Heart right ventricle (tissue), 16 donors: ENCODE measurements around the gene CAMK1D. TPM values are rescaled to one million over a fixed set of nuclear protein-coding genes. Genes with fewer than 3 reads are reported as not detected.

ENCODE experiments used
- ATAC-seq, 8 donors: fragments of 200-7000 bp; cut with Tn5 transposase; one replicate each; pipeline ENCODE4 v1.9.1; 2020; ENCODE audit warnings: mild to moderate bottlenecking in 8 of 8, moderate library complexity in 8 of 8, moderate number of reproducible peaks in 1 of 8
- DNase-seq, 2 donors: peaks; one replicate each; pipeline ENCODE4 v3.0.0-alpha.2; 2020
- H3K27ac ChIP-seq, 10 donors: fragments of 200-600 bp; sonication (generic) in 2 of 10; one replicate each; pipeline versions ENCODE4 v1.5.0 to v1.8.0; 2020 to 2022; ENCODE audit warnings: mild to moderate bottlenecking in 3 of 10
- H3K27me3 ChIP-seq, 7 donors: fragments of 200-600 bp; one replicate each; pipeline ENCODE4 v1.8.0; 2021 to 2022; ENCODE audit warnings: mild to moderate bottlenecking in 2 of 7
- H3K36me3 ChIP-seq, 9 donors: fragments of 200-600 bp; sonication (generic) in 1 of 9; one replicate each; pipeline versions ENCODE4 v1.5.0 to v1.8.0; 2020 to 2022; ENCODE audit warnings: mild to moderate bottlenecking in 2 of 9
- H3K4me1 ChIP-seq, 9 donors: fragments of 200-600 bp; sonication (generic) in 1 of 9; one replicate each; pipeline versions ENCODE4 v1.5.0 to v1.8.0; 2020 to 2022; ENCODE audit warnings: mild to moderate bottlenecking in 4 of 9
- H3K4me3 ChIP-seq, 10 donors: fragments of 200-600 bp; sonication (generic) in 2 of 10; one replicate each; pipeline versions ENCODE4 v1.5.0 to v1.8.0; 2020 to 2022; ENCODE audit warnings: mild to moderate bottlenecking in 7 of 10, moderate library complexity in 2 of 10
- H3K9me3 ChIP-seq, 11 donors: fragments of 200-600 bp in 10 of 11; sonication (generic) in 2 of 11; one replicate each; pipeline versions ENCODE4 v1.5.0 to v1.8.0; 2013 to 2022; ENCODE audit warnings: mild to moderate bottlenecking in 2 of 11, control low read depth in 1 of 11, moderate library complexity in 1 of 11
- WGBS, 2 donors: extraction: QIAGEN DNeasy Blood & Tissue Kit; methylation state at CpG; one replicate each; pipeline ENCODE4 v1.1.7; 2013; ENCODE audit warnings: inconsistent platforms in 1 of 2; 5-methylcytosine and 5-hydroxymethylcytosine counted together
- intact Hi-C, 10 donors: fragments of 100-400 bp; cut with DNase I; formaldehyde crosslinking; loops; one replicate each; pipeline versions ENCODE4 v1.11.1 to v1.14.2; 2022
- polyA plus RNA-seq, 2 donors: library from polyadenylated mRNA; stranded (reverse); fragments of 200-250 nt; gene quantifications; one replicate each; pipeline ENCODE4 v1.2.3, GENCODE V29; 2013
- total RNA-seq, 10 donors: library from RNA; stranded (reverse); fragmentation: NEBNext Ultra II Directional in 3 of 10; extraction: Animal tissue kit (Norgen Biotek cat#: 25700) in 3 of 10; gene quantifications; one replicate each; pipeline versions ENCODE4 v1.2.1 to v1.2.4, GENCODE V29; 2021 to 2023
- TF ChIP-seq, protein P1 (sequence below), 9 donors: fragments of 200-600 bp; sonication (generic) in 2 of 9; IDR thresholded peaks; one replicate each; pipeline versions ENCODE4 v1.5.0 to v1.8.0; 2021 to 2022; ENCODE audit warnings: antibody characterized with exemption in 9 of 9, mild to moderate bottlenecking in 5 of 9, moderate library complexity in 1 of 9
- donor health status: Arrhythmogenic right ventricular cardiomyopathy.
- donor health status: ischemic (EF 13 %, LVEDD 7.1; RV severe dilation, severe dysfunction).
- donor health status: healthy with polysubstance abuse.
- donor health status: DM: no; HTN: yes; CAD: no.
- donor health status: DM: no; HTN: no; CAD: no.
- donor health status: ischemic (EF 25% LVEDD 6.9; RV normal size, moderate dysfunction).
- donor health status: ischemic (EF 25% LVEDD 5.7; RV mildly dilated, moderate dysfunction).
- donor health status: healthy.
- donor health status: DM: yes; HTN: yes; CAD: no.
- donor health status: Ischemic cardiomyopathy.
- donor health status: ischemic (EF 35%, LVEDD 5.7; RV mildly dilated, moderate dysfunction).
- donor health status: nonischemic (EF 11% LVEDD 7.7; RV severe dilation, severe dysfunction).
- donor health status: DM: yes; HTN: yes; CAD: no.
- donor health status: PGD.
- donor health status: ischemic (EF 29% LVEDD 5.4; RV normal size, mild dysfunction).
- donor health status: nonischemic (EF 23%, LVEDD 6.1; RV moderate dilation, normal function).

CAMK1D gene
- total and polyA plus RNA-seq, 12 donors, result 1.3 to 17.7 (median 2.6) TPM

DNA sequence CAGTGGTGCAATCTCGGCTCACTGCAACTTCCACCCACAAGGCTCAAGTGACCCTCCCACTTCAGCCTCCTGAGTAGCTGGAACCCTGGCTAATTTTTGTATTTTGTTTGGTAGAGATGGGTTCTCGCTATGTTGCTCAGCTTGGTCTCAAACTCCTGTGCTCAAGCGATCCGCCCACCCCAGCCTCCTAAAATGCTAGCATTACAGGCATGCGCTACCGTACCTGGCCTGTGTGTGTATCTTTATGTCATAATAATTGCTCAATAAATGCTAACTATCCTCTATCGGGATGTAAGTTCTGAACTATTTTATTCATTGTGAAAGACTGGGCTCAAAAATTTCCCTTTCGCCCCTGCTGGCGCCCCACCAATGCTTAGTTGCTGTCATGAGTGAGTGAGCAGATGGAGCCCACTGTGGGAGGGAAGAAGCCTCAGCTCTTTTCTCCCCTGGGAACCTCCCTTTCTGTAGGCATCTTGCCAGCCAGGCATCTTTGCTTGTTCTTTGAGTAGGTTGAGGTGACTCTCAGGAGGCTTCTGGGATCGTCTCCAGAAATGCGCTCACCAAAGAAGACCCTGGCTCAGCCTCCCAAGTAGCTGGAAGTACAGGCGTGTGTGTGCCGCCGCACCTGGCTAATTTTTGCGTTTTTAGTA lies 38.3 kb downstream of the CAMK1D start:
- H3K9me3 ChIP-seq, result peaks cover 0 to 14% (median 4%) of the 10 kb centered on the region in 11 donors
- ATAC-seq (no peak), DNase-seq (no peak)
- intact Hi-C loops, result no loop called here
- no peak overlapping the region for H3K27ac ChIP-seq
- H3K4me1 ChIP-seq, result peaks cover 0 to 28% (median 9%) of the 10 kb centered on the region in 9 donors
- no peak overlapping the region for H3K4me3 ChIP-seq
- H3K36me3 ChIP-seq, result no peaks in the 10 kb centered on the region
- TF ChIP-seq, protein P1, sequence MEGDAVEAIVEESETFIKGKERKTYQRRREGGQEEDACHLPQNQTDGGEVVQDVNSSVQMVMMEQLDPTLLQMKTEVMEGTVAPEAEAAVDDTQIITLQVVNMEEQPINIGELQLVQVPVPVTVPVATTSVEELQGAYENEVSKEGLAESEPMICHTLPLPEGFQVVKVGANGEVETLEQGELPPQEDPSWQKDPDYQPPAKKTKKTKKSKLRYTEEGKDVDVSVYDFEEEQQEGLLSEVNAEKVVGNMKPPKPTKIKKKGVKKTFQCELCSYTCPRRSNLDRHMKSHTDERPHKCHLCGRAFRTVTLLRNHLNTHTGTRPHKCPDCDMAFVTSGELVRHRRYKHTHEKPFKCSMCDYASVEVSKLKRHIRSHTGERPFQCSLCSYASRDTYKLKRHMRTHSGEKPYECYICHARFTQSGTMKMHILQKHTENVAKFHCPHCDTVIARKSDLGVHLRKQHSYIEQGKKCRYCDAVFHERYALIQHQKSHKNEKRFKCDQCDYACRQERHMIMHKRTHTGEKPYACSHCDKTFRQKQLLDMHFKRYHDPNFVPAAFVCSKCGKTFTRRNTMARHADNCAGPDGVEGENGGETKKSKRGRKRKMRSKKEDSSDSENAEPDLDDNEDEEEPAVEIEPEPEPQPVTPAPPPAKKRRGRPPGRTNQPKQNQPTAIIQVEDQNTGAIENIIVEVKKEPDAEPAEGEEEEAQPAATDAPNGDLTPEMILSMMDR (IDR thresholded peaks at IDR 0.05), result no peak
- 93 to 97% methylated on average over 15 of the region's 15 CpGs for WGBS, 2 donors
- H3K27me3 ChIP-seq, result peaks cover 0 to 5% (median 0%) of the 10 kb centered on the region in 7 donors

DNA sequence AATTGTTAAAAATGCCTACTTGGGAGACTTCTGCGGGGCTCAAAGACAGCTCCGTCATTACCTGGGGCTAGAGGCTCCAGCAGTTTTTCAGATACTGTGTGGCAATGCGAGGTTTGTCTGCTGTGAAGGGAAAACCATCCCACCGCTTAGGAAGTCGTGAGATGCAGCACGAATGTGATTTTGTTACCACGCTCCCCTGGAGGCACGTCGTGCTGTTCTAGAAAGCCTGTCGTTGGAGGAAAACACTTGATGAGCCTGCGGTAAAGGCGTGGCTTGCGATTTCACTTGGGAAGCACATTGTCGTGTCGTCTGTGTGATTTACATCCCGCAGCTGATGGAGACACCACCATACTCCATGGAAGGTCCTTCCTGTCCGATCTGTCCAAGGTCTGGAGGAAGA lies 39.3 kb downstream of the CAMK1D start:
- Histone ChIP-seq H3K36me3 (no peaks in the 10 kb centered on the region), H3K4me3 (no peak overlapping the region), H3K27ac (no peak overlapping the region), H3K27me3 (peaks cover 0 to 5% (median 0%) of the 10 kb centered on the region in 7 donors), H3K4me1 (peaks cover 0 to 28% (median 9%) of the 10 kb centered on the region in 9 donors), H3K9me3 (peaks cover 0 to 14% (median 4%) of the 10 kb centered on the region in 11 donors)
- intact Hi-C loops, result no loop called here
- TF ChIP-seq, protein P1 (IDR thresholded peaks at IDR 0.05), result no peak
- ATAC-seq, result no peak
- DNase-seq, result no peak
- 92 to 93% methylated on average over 17 of the region's 17 CpGs for WGBS, 2 donors

DNA sequence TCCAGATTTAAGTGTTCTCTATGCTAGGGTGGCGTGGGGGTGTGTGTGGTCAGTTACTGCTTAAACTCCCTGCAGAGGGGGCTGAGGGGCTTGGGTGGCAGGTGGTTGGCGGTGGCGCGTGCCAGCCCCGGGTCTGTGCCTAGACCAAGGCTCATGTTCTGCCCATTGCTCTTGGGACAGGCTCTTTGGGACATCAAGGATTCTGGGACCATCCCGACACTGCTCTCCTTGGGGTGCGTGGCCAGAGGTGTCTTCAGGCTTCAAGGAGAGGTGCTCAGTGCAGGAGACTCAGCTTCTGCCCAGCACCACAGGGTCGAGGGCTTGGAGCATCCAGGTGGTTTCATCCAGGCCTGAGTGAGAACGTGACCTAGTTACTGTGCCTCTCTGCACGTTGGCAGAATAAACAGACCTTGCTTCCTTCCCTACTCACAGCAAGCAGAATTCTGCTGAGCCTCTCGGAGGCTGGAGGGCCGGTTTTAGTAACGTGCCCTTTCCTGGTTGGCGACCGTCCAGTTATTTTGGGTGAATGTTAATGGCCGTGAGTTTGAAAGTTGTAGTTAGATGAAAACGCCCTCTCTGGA lies 39.9 kb downstream of the CAMK1D start:
- DNase-seq (peak in 1 of 2 donors; percentile 13), ATAC-seq (peak in 6 of 8 donors; percentile 12 to 89 (median 43))
- peaks cover 0 to 12% (median 4%) of the 10 kb centered on the region in 11 donors for H3K9me3 ChIP-seq
- H3K36me3 ChIP-seq, result no peaks in the 10 kb centered on the region
- no peak overlapping the region for H3K27ac ChIP-seq
- H3K4me3 ChIP-seq, result no peak overlapping the region
- peaks cover 0 to 28% (median 9%) of the 10 kb centered on the region in 9 donors for H3K4me1 ChIP-seq
- intact Hi-C loops, result no loop called here
- 49 to 57% methylated on average over 17 of the region's 17 CpGs for WGBS, 2 donors
- TF ChIP-seq, protein P1 (IDR thresholded peaks at IDR 0.05), result no peak
- H3K27me3 ChIP-seq, result peaks cover 0 to 5% (median 0%) of the 10 kb centered on the region in 7 donors

DNA sequence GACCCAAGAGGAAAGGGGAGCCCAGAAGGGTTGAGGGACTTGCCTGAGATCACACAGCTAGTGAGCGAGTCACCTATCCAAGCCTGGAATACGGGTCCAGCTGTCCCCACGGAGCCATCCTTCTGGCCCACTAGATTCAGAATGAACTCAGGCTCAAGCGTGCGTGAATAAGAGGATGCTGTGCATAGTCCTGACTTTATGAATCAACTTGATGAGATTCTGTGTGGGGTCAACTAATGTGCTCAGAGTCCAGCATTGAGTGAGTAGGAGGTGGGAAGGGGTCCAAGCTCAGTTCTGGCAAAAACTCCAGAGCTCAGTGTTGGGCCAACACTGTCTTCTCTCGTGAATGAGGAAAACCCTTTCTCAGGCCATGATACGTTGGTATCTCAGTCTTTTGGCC lies 41.4 kb downstream of the CAMK1D start:
- ATAC-seq, result peak; percentile 34 to 78 (median 60)
- TF ChIP-seq, protein P1 (IDR thresholded peaks at IDR 0.05), result no peak
- H3K9me3 ChIP-seq, result no peaks in the 10 kb centered on the region
- peak in 1 of 2 donors; percentile 20 for DNase-seq
- intact Hi-C loops, result no loop called here
- H3K4me3 ChIP-seq, result no peak overlapping the region
- peaks cover 0 to 5% (median 0%) of the 10 kb centered on the region in 7 donors for H3K27me3 ChIP-seq
- H3K36me3 ChIP-seq, result no peaks in the 10 kb centered on the region
- WGBS, 2 donors, result 65 to 69% methylated on average over 7 of the region's 7 CpGs
- peak overlapping the region in 3 of 10 donors; percentile 3 to 37 (median 4) for H3K27ac ChIP-seq
- H3K4me1 ChIP-seq, result peaks cover 0 to 28% (median 9%) of the 10 kb centered on the region in 9 donors
